HEK293 (cell line): ENCODE results near the gene MRPL51.

Source experiments
- BCL11B ChIP-seq: fragments of 450-650 bp; formaldehyde crosslinking; IDR thresholded peaks from 2 replicates; pipeline ENCODE4 v1.5.1; 2016; ENCODE audit warnings: low read depth, missing biosample characterization, missing genetic modification characterization
- GFI1B ChIP-seq: fragments of 450-650 bp; formaldehyde crosslinking; IDR thresholded peaks from 2 replicates; pipeline ENCODE4 v1.5.1; 2016; ENCODE audit warnings: missing biosample characterization, missing genetic modification characterization
- ZBTB21 ChIP-seq: fragments of 450-650 bp; formaldehyde crosslinking; IDR thresholded peaks from 2 replicates; pipeline ENCODE4 v1.5.1; 2017; ENCODE audit warnings: missing biosample characterization, missing genetic modification characterization
- ZBTB48 ChIP-seq: fragments of 450-650 bp; formaldehyde crosslinking; IDR thresholded peaks from 2 replicates; pipeline ENCODE4 v1.5.1; 2016; ENCODE audit warnings: missing biosample characterization, missing genetic modification characterization
- ZBTB7A ChIP-seq: fragments of 450-650 bp; formaldehyde crosslinking; IDR thresholded peaks from 2 replicates; pipeline ENCODE4 v1.5.1; 2016; ENCODE audit warnings: low read depth, missing biosample characterization, missing genetic modification characterization
- ZFP3 ChIP-seq: fragments of 450-650 bp; formaldehyde crosslinking; IDR thresholded peaks from 2 replicates; pipeline ENCODE4 v1.5.1; 2016; ENCODE audit warnings: low read depth, missing biosample characterization, missing genetic modification characterization
- ZNF112 ChIP-seq: fragments of 450-650 bp; formaldehyde crosslinking; IDR thresholded peaks from 2 replicates; pipeline ENCODE4 v1.5.0; 2017; ENCODE audit warnings: missing biosample characterization, missing genetic modification characterization
- ZNF140 ChIP-seq: fragments of 450-650 bp; formaldehyde crosslinking; IDR thresholded peaks from 2 replicates; pipeline ENCODE4 v1.5.1; 2016; ENCODE audit warnings: missing biosample characterization, missing genetic modification characterization
- ZNF174 ChIP-seq: fragments of 450-650 bp; formaldehyde crosslinking; IDR thresholded peaks from 2 replicates; pipeline ENCODE4 v1.5.0; 2017; ENCODE audit warnings: missing biosample characterization, mild to moderate bottlenecking, missing genetic modification characterization
- ZNF202 ChIP-seq: fragments of 450-650 bp; formaldehyde crosslinking; IDR thresholded peaks from 2 replicates; pipeline ENCODE4 v1.5.1; 2016; ENCODE audit warnings: missing biosample characterization, missing genetic modification characterization, borderline replicate concordance
- ZNF239 ChIP-seq: fragments of 450-650 bp; formaldehyde crosslinking; IDR thresholded peaks from 2 replicates; pipeline ENCODE4 v1.5.1; 2016; ENCODE audit warnings: missing biosample characterization, missing genetic modification characterization
- ZNF24 ChIP-seq: fragments of 450-650 bp; formaldehyde crosslinking; IDR thresholded peaks from 2 replicates; pipeline ENCODE4 v1.5.1; 2016; ENCODE audit warnings: missing biosample characterization, missing genetic modification characterization
- ZNF416 ChIP-seq: fragments of 450-650 bp; formaldehyde crosslinking; IDR thresholded peaks from 2 replicates; pipeline ENCODE4 v1.5.1; 2016; ENCODE audit warnings: missing biosample characterization, missing genetic modification characterization
- ZNF426 ChIP-seq: fragments of 450-650 bp; formaldehyde crosslinking; IDR thresholded peaks from 2 replicates; pipeline ENCODE4 v1.5.1; 2017; ENCODE audit warnings: missing biosample characterization, missing genetic modification characterization, mild to moderate bottlenecking, inconsistent platforms, moderate library complexity
- ZNF433 ChIP-seq: fragments of 450-650 bp; formaldehyde crosslinking; IDR thresholded peaks from 2 replicates; pipeline ENCODE4 v1.5.1; 2016; ENCODE audit warnings: missing biosample characterization, missing genetic modification characterization, low read depth
- ZNF501 ChIP-seq: fragments of 450-650 bp; formaldehyde crosslinking; IDR thresholded peaks from 2 replicates; pipeline ENCODE4 v1.5.1; 2016; ENCODE audit warnings: missing biosample characterization, missing genetic modification characterization
- ZNF548 ChIP-seq: fragments of 450-650 bp; formaldehyde crosslinking; IDR thresholded peaks from 2 replicates; pipeline ENCODE4 v1.5.1; 2016; ENCODE audit warnings: missing biosample characterization, missing genetic modification characterization
- ZNF558 ChIP-seq: fragments of 450-650 bp; formaldehyde crosslinking; IDR thresholded peaks from 2 replicates; pipeline ENCODE4 v1.5.1; 2016; ENCODE audit warnings: missing biosample characterization, missing genetic modification characterization
- ZNF596 ChIP-seq: fragments of 450-650 bp; IDR thresholded peaks from 2 replicates; pipeline ENCODE4 v1.5.0; 2018; ENCODE audit warnings: missing biosample characterization, mild to moderate bottlenecking, missing genetic modification characterization, moderate library complexity
- ZNF600 ChIP-seq: fragments of 450-650 bp; formaldehyde crosslinking; IDR thresholded peaks from 2 replicates; pipeline ENCODE4 v1.5.1; 2016; ENCODE audit warnings: missing biosample characterization, missing genetic modification characterization
- ZNF621 ChIP-seq: fragments of 450-650 bp; formaldehyde crosslinking; IDR thresholded peaks from 2 replicates; pipeline ENCODE4 v1.5.1; 2017; ENCODE audit warnings: missing biosample characterization, missing genetic modification characterization
- ZNF660 ChIP-seq: fragments of 450-650 bp; IDR thresholded peaks from 2 replicates; pipeline ENCODE4 v1.5.1; 2018; ENCODE audit warnings: missing biosample characterization, mild to moderate bottlenecking, missing genetic modification characterization
- ZNF707 ChIP-seq: fragments of 450-650 bp; formaldehyde crosslinking; IDR thresholded peaks from 2 replicates; pipeline ENCODE4 v1.5.1; 2016; ENCODE audit warnings: missing biosample characterization, missing genetic modification characterization
- ZNF747 ChIP-seq: fragments of 450-650 bp; formaldehyde crosslinking; IDR thresholded peaks from 2 replicates; pipeline ENCODE4 v1.5.1; 2016; ENCODE audit warnings: missing biosample characterization, missing genetic modification characterization
- ZNF76 ChIP-seq: fragments of 450-650 bp; formaldehyde crosslinking; IDR thresholded peaks from 2 replicates; pipeline ENCODE4; 2016; ENCODE audit warnings: low read depth, missing biosample characterization, missing genetic modification characterization, borderline replicate concordance
- ZNF777 ChIP-seq: fragments of 450-650 bp; formaldehyde crosslinking; IDR thresholded peaks from 2 replicates; pipeline ENCODE4 v1.5.1; 2017; ENCODE audit warnings: missing biosample characterization, missing genetic modification characterization, borderline replicate concordance
- ZXDB ChIP-seq: fragments of 450-650 bp; formaldehyde crosslinking; IDR thresholded peaks from 2 replicates; pipeline ENCODE4 v1.5.1; 2016; ENCODE audit warnings: missing biosample characterization, missing genetic modification characterization
- TF ChIP-seq, protein P1 (sequence below): fragments of 450-650 bp; formaldehyde crosslinking; IDR thresholded peaks from 2 replicates; pipeline ENCODE4; 2016; ENCODE audit warnings: missing biosample characterization, missing genetic modification characterization
- TF ChIP-seq, protein P2 (sequence below): fragments of 450-650 bp; formaldehyde crosslinking; IDR thresholded peaks from 2 replicates; pipeline ENCODE4 v1.5.1; 2016; ENCODE audit warnings: missing biosample characterization, missing genetic modification characterization
- TF ChIP-seq, protein P3 (sequence below): fragments of 450-650 bp; formaldehyde crosslinking; IDR thresholded peaks from 2 replicates; pipeline ENCODE4 v1.5.1; 2017; ENCODE audit warnings: missing biosample characterization, mild to moderate bottlenecking, missing genetic modification characterization, moderate library complexity
- TF ChIP-seq, protein P4 (sequence below): fragments of 450-650 bp; formaldehyde crosslinking; IDR thresholded peaks from 2 replicates; pipeline ENCODE4 v1.5.1; 2016; ENCODE audit warnings: missing biosample characterization, missing genetic modification characterization, low read depth
- TF ChIP-seq, protein P5 (sequence below): fragments of 450-650 bp; formaldehyde crosslinking; conservative IDR thresholded peaks from 2 replicates; pipeline ENCODE4 v1.5.1; 2016; ENCODE audit warnings: low read depth, missing biosample characterization, missing genetic modification characterization

MRPL51 gene

DNA sequence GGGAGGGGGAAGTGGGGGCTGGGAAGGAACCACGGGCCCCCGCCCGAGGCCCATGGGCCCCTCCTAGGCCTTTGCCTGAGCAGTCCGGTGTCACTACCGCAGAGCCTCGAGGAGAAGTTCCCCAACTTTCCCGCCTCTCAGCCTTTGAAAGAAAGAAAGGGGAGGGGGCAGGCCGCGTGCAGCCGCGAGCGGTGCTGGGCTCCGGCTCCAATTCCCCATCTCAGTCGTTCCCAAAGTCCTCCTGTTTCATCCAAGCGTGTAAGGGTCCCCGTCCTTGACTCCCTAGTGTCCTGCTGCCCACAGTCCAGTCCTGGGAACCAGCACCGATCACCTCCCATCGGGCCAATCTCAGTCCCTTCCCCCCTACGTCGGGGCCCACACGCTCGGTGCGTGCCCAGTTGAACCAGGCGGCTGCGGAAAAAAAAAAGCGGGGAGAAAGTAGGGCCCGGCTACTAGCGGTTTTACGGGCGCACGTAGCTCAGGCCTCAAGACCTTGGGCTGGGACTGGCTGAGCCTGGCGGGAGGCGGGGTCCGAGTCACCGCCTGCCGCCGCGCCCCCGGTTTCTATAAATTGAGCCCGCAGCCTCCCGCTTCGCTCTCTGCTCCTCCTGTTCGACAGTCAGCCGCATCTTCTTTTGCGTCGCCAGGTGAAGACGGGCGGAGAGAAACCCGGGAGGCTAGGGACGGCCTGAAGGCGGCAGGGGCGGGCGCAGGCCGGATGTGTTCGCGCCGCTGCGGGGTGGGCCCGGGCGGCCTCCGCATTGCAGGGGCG lies 41.0 kb upstream of the MRPL51 start, which contains the start of gene GAPDH (continued):
- TF ChIP-seq ZBTB48 (tag by site-specific recombination) (no peak), ZNF24 (tag by site-specific recombination) (peak; percentile 57; the same call in 1 of the 2 replicates), ZFP3 (tag by site-specific recombination) (no peak), ZBTB7A (no peak), ZNF747 (tag by site-specific recombination) (no peak), ZNF596 (tag by site-specific recombination) (no peak; the same call in 1 of the 2 replicates), ZXDB (tag by site-specific recombination) (peak; percentile 83), ZNF558 (tag by site-specific recombination) (no peak), ZNF777 (tag by site-specific recombination) (peak; percentile 99), ZNF202 (tag by site-specific recombination) (no peak), ZNF600 (tag by site-specific recombination) (no peak; the same call in 1 of the 2 replicates), ZNF416 (tag by site-specific recombination) (no peak), ZNF174 (no peak), ZNF501 (tag by site-specific recombination) (peak; percentile 81; the same call in 1 of the 2 replicates), ZNF707 (tag by site-specific recombination) (no peak), ZNF140 (no peak), ZNF548 (no peak), ZNF112 (tag by site-specific recombination) (no peak), ZNF433 (no peak), ZNF621 (tag by site-specific recombination) (no peak), ZBTB21 (tag by site-specific recombination) (peak; percentile 51; the same call in 1 of the 2 replicates), BCL11B (tag by site-specific recombination) (no peak), ZNF660 (peak; percentile 91), ZNF76 (tag by site-specific recombination) (peak; percentile 80), ZNF239 (tag by site-specific recombination) (no peak; the same call in 1 of the 2 replicates), GFI1B (tag by site-specific recombination) (peak; percentile 63), ZNF426 (no peak)
- TF ChIP-seq, protein P1, sequence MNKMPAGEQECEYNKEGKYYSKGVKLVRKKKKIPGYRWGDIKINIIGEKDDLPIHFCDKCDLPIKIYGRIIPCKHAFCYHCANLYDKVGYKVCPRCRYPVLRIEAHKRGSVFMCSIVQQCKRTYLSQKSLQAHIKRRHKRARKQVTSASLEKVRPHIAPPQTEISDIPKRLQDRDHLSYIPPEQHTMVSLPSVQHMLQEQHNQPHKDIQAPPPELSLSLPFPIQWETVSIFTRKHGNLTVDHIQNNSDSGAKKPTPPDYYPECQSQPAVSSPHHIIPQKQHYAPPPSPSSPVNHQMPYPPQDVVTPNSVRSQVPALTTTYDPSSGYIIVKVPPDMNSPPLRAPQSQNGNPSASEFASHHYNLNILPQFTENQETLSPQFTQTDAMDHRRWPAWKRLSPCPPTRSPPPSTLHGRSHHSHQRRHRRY (tag by site-specific recombination), result no peak
- TF ChIP-seq, protein P2, sequence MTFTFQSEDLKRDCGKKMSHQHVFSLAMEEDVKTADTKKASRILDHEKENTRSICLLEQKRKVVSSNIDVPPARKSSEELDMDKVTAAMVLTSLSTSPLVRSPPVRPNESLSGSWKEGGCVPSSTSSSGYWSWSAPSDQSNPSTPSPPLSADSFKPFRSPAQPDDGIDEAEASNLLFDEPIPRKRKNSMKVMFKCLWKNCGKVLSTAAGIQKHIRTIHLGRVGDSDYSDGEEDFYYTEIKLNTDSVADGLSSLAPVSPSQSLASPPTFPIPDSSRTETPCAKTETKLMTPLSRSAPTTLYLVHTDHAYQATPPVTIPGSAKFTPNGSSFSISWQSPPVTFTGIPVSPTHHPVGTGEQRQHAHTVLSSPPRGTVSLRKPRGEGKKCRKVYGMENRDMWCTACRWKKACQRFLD, result no peak
- TF ChIP-seq, protein P3, sequence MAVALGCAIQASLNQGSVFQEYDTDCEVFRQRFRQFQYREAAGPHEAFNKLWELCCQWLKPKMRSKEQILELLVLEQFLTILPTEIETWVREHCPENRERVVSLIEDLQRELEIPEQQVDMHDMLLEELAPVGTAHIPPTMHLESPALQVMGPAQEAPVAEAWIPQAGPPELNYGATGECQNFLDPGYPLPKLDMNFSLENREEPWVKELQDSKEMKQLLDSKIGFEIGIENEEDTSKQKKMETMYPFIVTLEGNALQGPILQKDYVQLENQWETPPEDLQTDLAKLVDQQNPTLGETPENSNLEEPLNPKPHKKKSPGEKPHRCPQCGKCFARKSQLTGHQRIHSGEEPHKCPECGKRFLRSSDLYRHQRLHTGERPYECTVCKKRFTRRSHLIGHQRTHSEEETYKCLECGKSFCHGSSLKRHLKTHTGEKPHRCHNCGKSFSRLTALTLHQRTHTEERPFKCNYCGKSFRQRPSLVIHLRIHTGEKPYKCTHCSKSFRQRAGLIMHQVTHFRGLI (tag by site-specific recombination), result peak; percentile 31
- TF ChIP-seq, protein P4, sequence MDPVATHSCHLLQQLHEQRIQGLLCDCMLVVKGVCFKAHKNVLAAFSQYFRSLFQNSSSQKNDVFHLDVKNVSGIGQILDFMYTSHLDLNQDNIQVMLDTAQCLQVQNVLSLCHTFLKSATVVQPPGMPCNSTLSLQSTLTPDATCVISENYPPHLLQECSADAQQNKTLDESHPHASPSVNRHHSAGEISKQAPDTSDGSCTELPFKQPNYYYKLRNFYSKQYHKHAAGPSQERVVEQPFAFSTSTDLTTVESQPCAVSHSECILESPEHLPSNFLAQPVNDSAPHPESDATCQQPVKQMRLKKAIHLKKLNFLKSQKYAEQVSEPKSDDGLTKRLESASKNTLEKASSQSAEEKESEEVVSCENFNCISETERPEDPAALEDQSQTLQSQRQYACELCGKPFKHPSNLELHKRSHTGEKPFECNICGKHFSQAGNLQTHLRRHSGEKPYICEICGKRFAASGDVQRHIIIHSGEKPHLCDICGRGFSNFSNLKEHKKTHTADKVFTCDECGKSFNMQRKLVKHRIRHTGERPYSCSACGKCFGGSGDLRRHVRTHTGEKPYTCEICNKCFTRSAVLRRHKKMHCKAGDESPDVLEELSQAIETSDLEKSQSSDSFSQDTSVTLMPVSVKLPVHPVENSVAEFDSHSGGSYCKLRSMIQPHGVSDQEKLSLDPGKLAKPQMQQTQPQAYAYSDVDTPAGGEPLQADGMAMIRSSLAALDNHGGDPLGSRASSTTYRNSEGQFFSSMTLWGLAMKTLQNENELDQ (tag by site-specific recombination), result no peak
- TF ChIP-seq, protein P5, sequence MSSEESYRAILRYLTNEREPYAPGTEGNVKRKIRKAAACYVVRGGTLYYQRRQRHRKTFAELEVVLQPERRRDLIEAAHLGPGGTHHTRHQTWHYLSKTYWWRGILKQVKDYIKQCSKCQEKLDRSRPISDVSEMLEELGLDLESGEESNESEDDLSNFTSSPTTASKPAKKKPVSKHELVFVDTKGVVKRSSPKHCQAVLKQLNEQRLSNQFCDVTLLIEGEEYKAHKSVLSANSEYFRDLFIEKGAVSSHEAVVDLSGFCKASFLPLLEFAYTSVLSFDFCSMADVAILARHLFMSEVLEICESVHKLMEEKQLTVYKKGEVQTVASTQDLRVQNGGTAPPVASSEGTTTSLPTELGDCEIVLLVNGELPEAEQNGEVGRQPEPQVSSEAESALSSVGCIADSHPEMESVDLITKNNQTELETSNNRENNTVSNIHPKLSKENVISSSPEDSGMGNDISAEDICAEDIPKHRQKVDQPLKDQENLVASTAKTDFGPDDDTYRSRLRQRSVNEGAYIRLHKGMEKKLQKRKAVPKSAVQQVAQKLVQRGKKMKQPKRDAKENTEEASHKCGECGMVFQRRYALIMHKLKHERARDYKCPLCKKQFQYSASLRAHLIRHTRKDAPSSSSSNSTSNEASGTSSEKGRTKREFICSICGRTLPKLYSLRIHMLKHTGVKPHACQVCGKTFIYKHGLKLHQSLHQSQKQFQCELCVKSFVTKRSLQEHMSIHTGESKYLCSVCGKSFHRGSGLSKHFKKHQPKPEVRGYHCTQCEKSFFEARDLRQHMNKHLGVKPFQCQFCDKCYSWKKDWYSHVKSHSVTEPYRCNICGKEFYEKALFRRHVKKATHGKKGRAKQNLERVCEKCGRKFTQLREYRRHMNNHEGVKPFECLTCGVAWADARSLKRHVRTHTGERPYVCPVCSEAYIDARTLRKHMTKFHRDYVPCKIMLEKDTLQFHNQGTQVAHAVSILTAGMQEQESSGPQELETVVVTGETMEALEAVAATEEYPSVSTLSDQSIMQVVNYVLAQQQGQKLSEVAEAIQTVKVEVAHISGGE, result no peak
